ENCODE measurements around the gene NUPR1.
A peak's percentile ranks its signal among the peaks of the same experiment; 100 is the strongest.
"Not testable (repeated sequence)": the region's sequence is repeated elsewhere in the genome, so short reads cannot be mapped to it uniquely, and the experiment has no call there.

The NUPR1 gene

GRCh38 chr16:28497861-28498599 lies 40.7 kb downstream of the NUPR1 start:
- DNase-seq = no peak

DNA sequence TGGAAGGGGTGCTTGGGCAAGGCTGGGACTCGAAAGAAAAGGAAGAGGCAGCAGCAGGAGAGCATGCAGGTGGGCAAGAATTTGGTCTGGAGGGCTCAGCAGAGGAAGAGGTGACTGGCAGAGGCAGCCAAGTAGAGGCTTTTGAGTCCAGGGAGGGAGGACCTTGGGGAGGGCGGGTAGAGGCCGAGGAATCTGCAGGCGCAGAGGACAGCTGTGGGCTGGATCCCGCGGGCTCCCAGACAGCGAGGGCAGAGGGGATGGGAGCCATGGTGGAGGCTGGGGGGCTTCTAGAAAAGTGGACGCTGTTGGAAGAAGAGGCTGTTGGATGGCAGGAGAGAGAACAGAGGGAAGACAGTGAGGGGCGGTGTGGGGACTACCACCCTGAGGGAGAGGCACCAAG lies 41.4 kb downstream of the NUPR1 start:
- DNase-seq = no peak

DNA sequence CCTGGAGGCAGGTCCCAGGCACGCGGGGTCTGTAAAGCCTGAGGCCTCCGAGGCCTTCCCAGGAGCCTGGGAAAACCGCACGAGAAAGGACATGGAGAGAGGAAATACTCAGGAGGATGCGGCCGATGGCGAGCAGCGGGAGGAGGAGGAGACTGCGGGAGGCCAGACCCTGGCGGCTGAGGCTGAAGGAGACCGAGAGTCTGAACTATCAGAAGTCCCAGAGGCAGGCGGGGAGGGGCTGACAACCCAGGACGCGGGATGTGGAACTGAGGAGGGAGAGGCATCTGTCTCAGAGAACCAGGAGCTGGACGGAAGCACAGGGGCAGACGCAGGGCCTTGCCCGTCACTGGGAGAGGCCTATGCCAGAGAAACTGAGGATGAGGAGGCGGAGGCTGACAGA lies 41.9 kb downstream of the NUPR1 start:
- no peak for DNase-seq

DNA sequence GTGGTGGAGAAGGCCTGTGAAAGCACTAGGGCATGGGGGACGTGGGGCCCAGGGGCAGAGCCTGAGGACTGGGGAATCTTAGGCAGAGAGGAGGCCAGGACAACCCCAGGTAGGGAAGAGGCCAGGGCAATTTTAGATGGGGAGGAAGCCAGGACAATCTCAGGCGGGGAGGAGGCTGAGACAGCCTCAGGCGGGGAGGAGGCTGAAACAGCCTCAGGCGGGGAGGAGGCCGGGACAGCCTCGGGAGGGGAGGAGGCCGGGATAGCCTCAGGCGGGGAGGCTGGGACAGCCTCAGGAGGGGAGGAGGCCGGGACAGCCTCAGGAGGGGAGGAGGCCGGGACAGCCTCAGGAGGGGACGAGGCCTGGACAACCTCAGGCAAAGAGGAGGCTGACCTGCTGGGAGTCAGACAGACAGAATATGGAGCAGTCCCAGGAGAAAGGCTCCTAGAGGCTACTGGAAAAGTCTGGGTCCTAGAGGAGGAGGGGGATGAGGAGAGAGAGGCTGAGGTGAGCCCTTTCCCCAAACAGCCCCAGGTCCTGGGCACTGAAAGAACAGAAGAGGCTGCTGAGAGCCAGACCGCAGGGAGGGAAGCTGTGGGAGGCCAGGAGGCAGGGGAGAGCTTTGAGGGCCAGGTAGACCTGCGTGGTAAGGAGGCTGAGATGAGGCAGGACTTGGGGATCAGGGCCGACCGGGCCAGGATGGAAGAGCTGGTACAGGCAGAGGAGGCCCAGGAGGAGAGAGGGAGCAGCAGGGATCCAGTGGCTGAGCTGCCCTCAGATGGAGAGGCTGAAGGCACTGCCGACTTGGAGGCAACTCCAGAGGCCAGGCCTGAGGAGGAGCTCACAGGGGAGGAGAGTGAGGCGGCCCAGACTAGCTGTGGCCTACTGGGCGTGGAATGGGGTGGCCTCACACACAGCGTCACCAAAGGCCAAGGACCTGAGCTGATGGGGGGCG lies 42.7 kb downstream of the NUPR1 start:
- DNase-seq = no peak

DNA sequence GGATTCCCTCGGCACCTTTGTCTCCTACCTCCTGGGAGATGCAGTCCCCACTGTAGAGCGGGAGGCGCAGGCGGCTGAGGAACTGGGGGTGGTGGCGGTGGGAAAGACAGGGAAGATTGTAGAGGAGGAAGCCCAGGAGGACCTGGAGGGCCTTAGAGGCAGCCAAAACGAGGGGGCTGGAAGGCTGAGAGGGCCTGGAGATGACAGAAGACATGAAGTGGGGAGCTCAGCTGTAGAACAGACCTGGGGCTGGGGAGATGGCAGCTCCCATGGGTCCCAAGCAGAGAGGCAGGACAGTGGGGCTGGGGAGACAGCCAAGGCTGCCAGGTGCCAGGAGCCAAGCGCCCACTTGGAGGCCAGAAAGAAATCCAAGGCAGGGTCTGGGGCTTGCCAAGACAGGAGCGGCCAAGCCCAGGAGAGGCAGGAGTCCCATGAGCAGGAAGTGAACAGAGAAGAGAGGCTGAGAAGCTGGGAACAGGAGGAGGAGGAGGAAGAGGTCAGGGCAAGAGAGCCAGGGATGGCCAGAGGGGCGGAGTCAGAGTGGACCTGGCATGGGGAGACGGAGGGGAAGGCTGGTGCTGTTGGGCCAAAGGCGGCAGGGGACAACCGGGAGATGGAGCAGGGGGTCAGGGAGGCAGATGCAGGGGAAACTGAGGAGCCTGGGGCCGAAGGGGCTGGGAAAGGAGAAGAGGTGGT lies 43.5 kb downstream of the NUPR1 start:
- DNase-seq = no peak

DNA sequence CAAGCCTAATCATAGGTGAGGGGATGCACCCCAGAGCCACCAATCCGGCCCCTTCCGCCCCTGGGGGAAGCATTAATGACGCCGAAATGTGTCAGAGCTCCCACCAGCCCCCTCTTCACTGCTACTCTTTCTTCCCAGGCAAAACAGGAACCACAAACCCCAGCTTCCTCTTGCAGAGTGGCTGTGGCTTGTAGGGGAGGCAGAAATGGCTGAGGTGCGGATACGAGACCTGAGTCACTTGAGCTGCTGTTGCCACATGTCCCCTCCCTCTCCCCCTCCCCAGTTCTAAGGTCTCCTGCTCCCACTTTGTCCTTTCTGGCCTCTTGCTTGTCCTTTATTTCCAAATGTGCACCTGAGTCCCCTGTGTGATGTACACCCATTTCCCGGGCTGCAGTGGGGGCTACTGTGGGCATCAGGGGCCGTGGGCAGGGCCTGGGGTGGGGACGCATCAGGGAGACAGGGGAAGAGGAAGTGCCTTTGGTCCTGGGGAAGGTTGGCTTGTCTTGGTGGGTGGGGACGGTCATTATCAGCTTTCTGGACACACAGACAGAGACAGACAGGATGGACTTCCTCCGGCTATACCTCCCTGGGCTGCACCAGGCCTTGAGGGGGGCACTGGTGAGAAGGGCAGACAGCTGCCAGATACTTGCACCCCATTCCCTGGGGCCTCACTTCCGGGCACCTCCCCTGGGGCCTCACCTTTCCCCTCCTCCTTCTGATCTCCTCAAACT lies 44.5 kb downstream of the NUPR1 start, which contains the start of gene APOBR:
Gene APOBR (plus strand): TSS at position 523 of the 731 bp plus-strand sequence. CDS start 39 bp downstream, at position 562.
- DNase-seq = no peak

GRCh38 chr16:28492511-28492910 lies 46.3 kb downstream of the NUPR1 start:
- no peak for DNase-seq

DNA sequence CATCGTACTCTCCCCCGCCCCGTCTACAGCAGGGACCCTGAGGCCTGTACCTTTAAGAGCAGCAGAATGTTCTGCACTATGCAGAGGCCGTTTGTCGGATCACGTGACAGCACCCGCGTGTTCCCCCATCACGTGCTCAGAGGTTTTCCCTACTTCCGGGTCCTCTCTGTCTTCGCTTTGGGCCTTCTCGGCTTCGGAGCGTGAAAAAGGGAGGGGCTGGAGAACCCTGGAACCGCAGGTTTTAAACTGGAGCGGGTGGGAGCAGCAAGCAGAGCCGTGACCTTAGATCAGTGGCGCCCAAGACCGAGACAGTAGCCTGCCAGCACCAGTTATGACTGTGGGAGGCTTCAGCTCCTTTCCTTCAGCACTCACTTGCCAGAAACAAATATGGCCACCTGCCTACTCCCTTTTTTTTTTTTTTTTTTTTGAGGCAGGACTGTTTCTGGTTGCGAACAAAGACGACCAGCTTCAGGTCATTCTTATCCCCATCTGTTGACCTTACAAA lies 46.8 kb downstream of the NUPR1 start, which contains the start of gene CLN3:
Gene CLN3 (minus strand): TSS at position 105 of the 505 bp plus-strand sequence. CDS start 315 bp downstream, outside the sequence.
- DNase-seq = peak; percentile 96

- DNase-seq = peak; percentile 20
Measured at GRCh38 chr16:28491230-28491969, 47.4 kb downstream of the NUPR1 start.

- no peak for DNase-seq
Measured at GRCh38 chr16:28486266-28486665, 52.5 kb downstream of the NUPR1 start.

- DNase-seq = not testable (repeated sequence)
Measured at GRCh38 chr16:28483361-28483760, 55.4 kb downstream of the NUPR1 start.
